SKM-1 (cell line): Measurements from ENCODE around the gene CTTNBP2.

Experiments
- DNase-seq: peaks from one replicate; lab custom pipeline; 2025; ENCODE audit not compliant: unreplicated experiment; lab: John Stamatoyannopoulos, UW

Gene CTTNBP2

GRCh38 chr7:117872561-117873309 lies 506 bp downstream of the CTTNBP2 start:
- no peak for DNase-seq

GRCh38 chr7:117871778-117872538 lies 1.3 kb downstream of the CTTNBP2 start:
- no peak for DNase-seq

GRCh38 chr7:117871401-117871777 lies 1.9 kb downstream of the CTTNBP2 start:
- DNase-seq, result no peak

- no peak for DNase-seq
Observed at GRCh38 chr7:117870448-117871130, 2.7 kb downstream of the CTTNBP2 start.

- no peak for DNase-seq
Observed at GRCh38 chr7:117869374-117869773, 3.9 kb downstream of the CTTNBP2 start.

GRCh38 chr7:117863618-117864017 lies 9.6 kb downstream of the CTTNBP2 start:
- no peak for DNase-seq

- no peak for DNase-seq
Observed at GRCh38 chr7:117862378-117862777, 10.9 kb downstream of the CTTNBP2 start.

- no peak for DNase-seq
Observed at GRCh38 chr7:117859246-117859812, 13.9 kb downstream of the CTTNBP2 start.

- DNase-seq, result no peak
Observed at GRCh38 chr7:117858712-117859111, 14.5 kb downstream of the CTTNBP2 start.

- DNase-seq, result no peak
Observed at GRCh38 chr7:117857718-117858117, 15.5 kb downstream of the CTTNBP2 start.

GRCh38 chr7:117856196-117856595 lies 17.0 kb downstream of the CTTNBP2 start:
- DNase-seq, result no peak

- DNase-seq, result no peak
Observed at GRCh38 chr7:117854186-117854585, 19.1 kb downstream of the CTTNBP2 start.

- no peak for DNase-seq
Observed at GRCh38 chr7:117848941-117849340, 24.3 kb downstream of the CTTNBP2 start.

GRCh38 chr7:117844678-117845077 lies 28.6 kb downstream of the CTTNBP2 start:
- DNase-seq, result no peak

GRCh38 chr7:117841611-117842010 lies 31.6 kb downstream of the CTTNBP2 start:
- DNase-seq, result no peak

GRCh38 chr7:117841011-117841410 lies 32.2 kb downstream of the CTTNBP2 start:
- DNase-seq, result no peak

- no peak for DNase-seq
Observed at GRCh38 chr7:117839507-117839906, 33.7 kb downstream of the CTTNBP2 start.

GRCh38 chr7:117837841-117838240 lies 35.4 kb downstream of the CTTNBP2 start:
- no peak for DNase-seq

GRCh38 chr7:117835016-117835664 lies 38.1 kb downstream of the CTTNBP2 start:
- no peak for DNase-seq

- DNase-seq, result no peak
Observed at GRCh38 chr7:117830422-117830954, 42.8 kb downstream of the CTTNBP2 start.
